ENCODE results near the gene SIRT7. TPM values are rescaled to one million over a fixed set of nuclear protein-coding genes. Genes with fewer than 3 reads are reported as not detected.

Gene SIRT7
- polyA plus RNA-seq, 4 donors: 25.9 to 129 (median 60.4) TPM

DNA sequence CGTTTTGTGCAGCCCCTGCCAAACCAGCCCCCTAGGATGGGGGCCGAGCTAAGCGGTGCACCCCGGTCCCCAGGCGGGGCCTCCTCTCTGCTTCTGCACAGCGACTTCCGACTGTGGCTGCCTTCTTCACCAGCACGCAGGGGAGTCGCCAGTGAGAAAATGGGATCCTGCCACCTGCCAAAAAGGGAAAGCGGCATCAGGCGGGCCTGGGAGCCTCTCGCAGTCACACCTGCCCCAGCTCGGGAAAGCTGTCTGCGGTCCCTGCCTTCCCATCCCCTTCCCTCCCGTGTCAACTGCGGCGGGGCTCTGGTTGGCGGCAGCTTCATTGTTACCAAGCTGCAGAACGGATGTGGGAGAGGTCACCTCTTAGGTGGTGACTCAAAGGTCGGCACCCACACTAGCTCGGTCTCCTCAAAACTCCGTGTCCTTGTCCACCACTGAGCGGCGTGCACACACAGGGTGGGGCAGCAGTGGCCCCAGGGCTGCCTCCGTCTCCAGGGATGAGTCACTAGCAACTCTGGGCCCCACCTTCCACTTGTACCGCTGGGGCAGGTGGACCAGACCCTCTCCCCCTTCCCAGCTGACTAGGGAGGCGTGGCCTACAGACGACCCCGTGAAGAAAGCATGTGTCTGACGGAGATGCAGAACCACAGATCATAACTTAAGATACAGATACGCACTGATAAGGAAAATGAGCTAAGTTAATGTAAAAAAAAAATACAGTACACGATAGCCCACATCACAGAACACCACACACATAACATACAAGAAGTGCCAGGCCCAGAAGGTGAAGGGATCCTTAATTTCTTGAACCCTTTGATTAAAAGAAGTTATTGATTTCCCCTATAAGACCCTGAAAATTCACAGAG, 5.3 kb downstream of the SIRT7 start:
- no peak for FAIRE-seq
- 80 to 90% (median 88%) methylated on average over 31 to 32 of the region's 32 CpGs for WGBS, 3 donors
- Histone ChIP-seq H3K4me1 (ENCODE audit: control insufficient read depth in 3 of 3, insufficient read depth in 2 of 3, low read depth in 1 of 3, low read length in 2 of 3) (peaks cover 2 to 28% (median 7%) of the 10 kb centered on the region in 3 donors), H3K27me3 (ENCODE audit: control insufficient read depth in 3 of 3, insufficient read depth in 3 of 3, low read length in 3 of 3) (no peaks in the 10 kb centered on the region), H3K9me3 (ENCODE audit: control insufficient read depth in 2 of 2, insufficient read depth in 1 of 2, low read depth in 1 of 2, low read length in 1 of 2) (no peaks in the 10 kb centered on the region), H3K4me3 (ENCODE audit: low read depth in 1 of 3, low read length in 3 of 3) (no peak overlapping the region), H3K27ac (ENCODE audit: low read depth in 1 of 3, low read length in 2 of 3) (no peak overlapping the region), H3K36me3 (ENCODE audit: control insufficient read depth in 3 of 3, insufficient read depth in 2 of 3, low read depth in 1 of 3, low read length in 3 of 3) (peaks cover 7 to 64% (median 31%) of the 10 kb centered on the region in 3 donors)
- peak in 1 of 2 donors; percentile 56 for DNase-seq

DNA sequence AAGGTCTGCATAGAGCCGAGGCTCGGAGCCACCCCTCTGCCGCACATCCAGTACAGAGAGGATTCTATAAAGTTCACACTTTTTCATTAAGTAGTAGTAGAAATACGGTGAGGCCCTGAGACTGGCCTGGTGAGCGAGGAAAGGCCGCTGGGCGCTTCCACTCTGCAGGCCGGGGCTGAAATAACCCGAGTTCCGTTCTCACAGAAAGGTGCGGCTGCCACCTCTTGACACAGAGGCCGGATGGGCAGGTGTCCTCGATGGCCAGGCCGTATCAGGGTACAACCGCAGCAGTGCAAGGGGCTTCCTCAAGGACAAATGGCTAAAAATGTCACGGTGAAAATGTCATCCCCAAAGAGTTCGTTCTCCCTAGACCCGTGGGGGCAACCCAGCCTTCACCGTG, 6.0 kb downstream of the SIRT7 start:
- peak overlapping the region in 2 of 3 donors; percentile 13 to 36 for H3K27ac ChIP-seq (ENCODE audit: low read depth in 1 of 3, low read length in 2 of 3)
- FAIRE-seq (no peak), DNase-seq (no peak)
- H3K4me3 ChIP-seq (ENCODE audit: low read depth in 1 of 3, low read length in 3 of 3): peak overlapping the region in 1 of 3 donors; percentile 13
- H3K9me3 ChIP-seq (ENCODE audit: control insufficient read depth in 2 of 2, insufficient read depth in 1 of 2, low read depth in 1 of 2, low read length in 1 of 2): no peaks in the 10 kb centered on the region
- 80 to 87% (median 83%) methylated on average over 19 of the region's 19 CpGs for WGBS, 3 donors
- peaks cover 7 to 71% (median 32%) of the 10 kb centered on the region in 3 donors for H3K36me3 ChIP-seq (ENCODE audit: control insufficient read depth in 3 of 3, insufficient read depth in 2 of 3, low read depth in 1 of 3, low read length in 3 of 3)
- no peaks in the 10 kb centered on the region for H3K27me3 ChIP-seq (ENCODE audit: control insufficient read depth in 3 of 3, insufficient read depth in 3 of 3, low read length in 3 of 3)
- H3K4me1 ChIP-seq (ENCODE audit: control insufficient read depth in 3 of 3, insufficient read depth in 2 of 3, low read depth in 1 of 3, low read length in 2 of 3): peaks cover 2 to 24% (median 4%) of the 10 kb centered on the region in 3 donors

DNA sequence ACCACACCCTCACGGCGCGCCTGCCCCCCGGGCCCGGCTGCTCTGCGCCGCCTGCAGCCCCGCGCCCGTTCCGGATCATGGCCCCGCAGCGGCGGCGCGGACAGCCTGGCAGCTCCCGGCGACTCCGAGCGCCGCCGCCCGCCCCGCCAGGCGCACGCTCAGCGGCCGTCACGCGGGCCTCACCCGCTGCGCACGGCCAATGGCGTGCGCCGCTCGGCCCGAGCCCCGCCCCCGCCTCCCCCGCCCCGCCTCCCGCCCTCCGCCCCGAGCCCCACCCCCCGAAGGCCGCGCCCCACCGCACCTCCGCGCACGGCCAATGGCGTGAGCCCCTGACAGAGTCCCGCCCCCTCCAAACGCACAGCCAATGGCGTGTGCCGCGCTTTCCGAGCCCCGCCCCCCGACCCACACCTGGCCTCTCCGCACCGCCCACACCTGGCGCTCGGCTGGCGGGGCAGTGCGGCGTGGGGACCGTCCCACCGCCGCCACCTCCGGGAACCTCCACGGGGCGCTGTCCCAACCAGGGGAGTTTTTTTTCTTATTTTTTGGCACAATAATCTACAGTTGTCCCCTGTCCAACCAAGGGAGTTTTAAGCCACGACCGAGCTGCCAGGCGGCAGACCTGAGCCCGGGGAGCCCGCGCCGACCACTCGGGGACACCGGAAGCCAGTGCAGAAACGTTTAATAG, 6.6 kb downstream of the SIRT7 start, which contains the start of gene PCYT2:
PCYT2 (minus strand) TSS at position 123 of the 685 bp plus-strand sequence; CDS start at position 79, 44 bp downstream.
- FAIRE-seq: no peak
- no peaks in the 10 kb centered on the region for H3K9me3 ChIP-seq (ENCODE audit: control insufficient read depth in 2 of 2, insufficient read depth in 1 of 2, low read depth in 1 of 2, low read length in 1 of 2)
- H3K4me3 ChIP-seq (ENCODE audit: low read depth in 1 of 3, low read length in 3 of 3): peak within 1 kb of the TSS; percentile 77 to 98 (median 82)
- peak; percentile 94 for DNase-seq
- WGBS, 3 donors: 4 to 15% (median 8%) methylated on average over 33 to 84 of the region's 84 CpGs
- H3K27me3 ChIP-seq (ENCODE audit: control insufficient read depth in 3 of 3, insufficient read depth in 3 of 3, low read length in 3 of 3): no peaks in the 10 kb centered on the region
- H3K36me3 ChIP-seq (ENCODE audit: control insufficient read depth in 3 of 3, insufficient read depth in 2 of 3, low read depth in 1 of 3, low read length in 3 of 3): peaks cover 7 to 76% (median 36%) of the 10 kb centered on the region in 3 donors
- H3K27ac ChIP-seq (ENCODE audit: low read depth in 1 of 3, low read length in 2 of 3): peak within 1 kb of the TSS; percentile 92 to 98 (median 96)
- H3K4me1 ChIP-seq (ENCODE audit: control insufficient read depth in 3 of 3, insufficient read depth in 2 of 3, low read depth in 1 of 3, low read length in 2 of 3): peaks cover 0 to 20% (median 2%) of the 10 kb centered on the region in 3 donors

DNA sequence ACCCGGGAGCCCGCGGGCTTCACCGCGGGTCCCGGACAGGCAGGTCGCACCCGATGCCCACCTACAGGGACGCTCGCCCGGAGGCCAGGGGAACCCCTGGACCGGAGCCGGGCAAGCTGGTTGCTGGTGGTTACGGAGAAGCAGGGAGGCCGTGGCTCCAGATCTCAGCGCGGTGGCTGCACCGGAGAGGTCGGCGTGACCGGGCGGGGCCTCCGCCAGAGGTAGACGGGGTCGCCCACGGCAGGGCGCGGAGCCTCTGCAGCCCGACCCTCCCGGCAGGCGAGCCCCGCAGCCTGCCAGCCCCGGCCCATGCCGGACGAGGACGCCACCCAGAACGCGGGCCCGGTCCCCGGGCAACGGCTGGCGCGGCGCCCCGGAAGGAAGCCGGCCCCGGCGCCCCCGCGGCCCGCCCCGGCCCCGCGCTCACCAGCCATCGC, 7.1 kb downstream of the SIRT7 start:
- DNase-seq (no peak), FAIRE-seq (no peak)
- no peaks in the 10 kb centered on the region for H3K27me3 ChIP-seq (ENCODE audit: control insufficient read depth in 3 of 3, insufficient read depth in 3 of 3, low read length in 3 of 3)
- peaks cover 0 to 15% (median 2%) of the 10 kb centered on the region in 3 donors for H3K4me1 ChIP-seq (ENCODE audit: control insufficient read depth in 3 of 3, insufficient read depth in 2 of 3, low read depth in 1 of 3, low read length in 2 of 3)
- peaks cover 7 to 79% (median 37%) of the 10 kb centered on the region in 3 donors for H3K36me3 ChIP-seq (ENCODE audit: control insufficient read depth in 3 of 3, insufficient read depth in 2 of 3, low read depth in 1 of 3, low read length in 3 of 3)
- no peaks in the 10 kb centered on the region for H3K9me3 ChIP-seq (ENCODE audit: control insufficient read depth in 2 of 2, insufficient read depth in 1 of 2, low read depth in 1 of 2, low read length in 1 of 2)
- H3K4me3 ChIP-seq (ENCODE audit: low read depth in 1 of 3, low read length in 3 of 3): peak overlapping the region; percentile 77 to 98 (median 82)
- 0 to 1% (median 1%) methylated on average over 26 to 55 of the region's 55 CpGs for WGBS, 3 donors
- H3K27ac ChIP-seq (ENCODE audit: low read depth in 1 of 3, low read length in 2 of 3): peak overlapping the region; percentile 92 to 98 (median 96)

DNA sequence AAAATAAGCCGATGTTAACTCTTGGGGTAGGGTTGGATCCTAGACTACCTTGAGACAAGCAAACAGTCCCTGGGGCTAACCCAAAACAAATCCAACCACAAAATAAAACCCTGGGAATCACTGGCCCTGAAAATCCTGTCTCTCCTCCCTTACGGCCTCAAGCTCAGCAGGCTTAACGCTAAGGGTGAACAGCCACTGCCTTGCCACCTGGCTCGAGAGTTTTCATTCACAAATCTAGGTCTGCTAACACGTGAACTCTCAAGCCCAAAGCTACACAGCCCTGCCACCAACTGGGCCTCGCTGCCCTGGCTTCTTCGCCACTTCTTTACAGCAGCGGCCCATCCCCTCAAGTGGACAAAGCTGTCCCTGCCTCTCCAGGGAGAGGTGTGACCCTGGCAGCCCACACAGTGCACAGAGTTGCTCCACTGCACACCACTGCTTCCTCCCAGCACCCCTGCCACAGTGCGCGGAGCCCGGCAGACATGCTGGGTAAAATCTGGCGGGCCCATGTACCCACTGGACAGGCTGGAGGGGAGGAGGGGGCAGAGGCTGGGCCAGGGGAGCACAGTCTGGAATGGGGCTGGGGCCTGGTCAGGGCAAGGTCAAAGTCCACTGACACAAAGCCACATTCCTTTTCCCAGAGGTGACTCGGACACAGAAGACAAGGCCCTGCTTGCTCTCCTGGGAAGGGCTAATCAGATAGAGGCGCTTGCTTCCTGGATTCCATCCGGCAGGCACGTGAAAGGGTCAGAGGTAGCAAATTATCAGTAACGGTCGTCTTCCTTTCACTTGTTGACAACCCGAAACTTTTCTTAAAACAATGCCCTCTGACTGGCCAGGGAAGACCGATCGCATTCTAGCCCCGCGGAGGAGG, 7.8 kb downstream of the SIRT7 start:
- no peak for FAIRE-seq
- Histone ChIP-seq H3K4me3 (ENCODE audit: low read depth in 1 of 3, low read length in 3 of 3) (peak overlapping the region; percentile 77 to 98 (median 82)), H3K27me3 (ENCODE audit: control insufficient read depth in 3 of 3, insufficient read depth in 3 of 3, low read length in 3 of 3) (no peaks in the 10 kb centered on the region), H3K4me1 (ENCODE audit: control insufficient read depth in 3 of 3, insufficient read depth in 2 of 3, low read depth in 1 of 3, low read length in 2 of 3) (peaks cover 0 to 12% (median 2%) of the 10 kb centered on the region in 3 donors), H3K36me3 (ENCODE audit: control insufficient read depth in 3 of 3, insufficient read depth in 2 of 3, low read depth in 1 of 3, low read length in 3 of 3) (peaks cover 7 to 79% (median 33%) of the 10 kb centered on the region in 3 donors), H3K9me3 (ENCODE audit: control insufficient read depth in 2 of 2, insufficient read depth in 1 of 2, low read depth in 1 of 2, low read length in 1 of 2) (no peaks in the 10 kb centered on the region), H3K27ac (ENCODE audit: low read depth in 1 of 3, low read length in 2 of 3) (peak overlapping the region; percentile 92 to 98 (median 96))
- DNase-seq: peak; percentile 84 to 94
- WGBS, 3 donors: 14 to 31% (median 22%) methylated on average over 23 of the region's 23 CpGs

DNA sequence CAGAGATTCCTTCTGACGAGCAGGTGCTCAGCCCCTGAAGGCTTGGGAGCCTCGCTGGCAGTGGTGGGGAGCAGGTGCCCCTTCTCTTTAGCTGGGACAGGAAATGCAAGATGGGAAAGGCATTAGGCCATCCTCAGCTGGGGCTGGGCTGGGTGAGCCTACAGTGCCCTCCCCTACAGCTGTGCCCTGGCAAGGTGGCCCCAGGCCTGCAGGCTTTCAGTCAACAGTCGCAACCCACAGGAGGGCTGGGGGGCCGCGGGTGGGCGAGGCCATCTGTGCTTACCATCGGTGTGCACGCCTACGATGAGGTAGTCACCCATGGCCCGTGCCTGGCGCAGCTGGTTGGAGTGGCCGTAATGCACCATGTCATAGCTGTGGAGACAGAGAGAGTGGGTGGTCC, 8.7 kb downstream of the SIRT7 start:
- WGBS, 3 donors: 90 to 94% (median 90%) methylated on average over 12 of the region's 12 CpGs
- peak overlapping the region in 1 of 3 donors; percentile 98 for H3K4me3 ChIP-seq (ENCODE audit: low read depth in 1 of 3, low read length in 3 of 3)

DNA sequence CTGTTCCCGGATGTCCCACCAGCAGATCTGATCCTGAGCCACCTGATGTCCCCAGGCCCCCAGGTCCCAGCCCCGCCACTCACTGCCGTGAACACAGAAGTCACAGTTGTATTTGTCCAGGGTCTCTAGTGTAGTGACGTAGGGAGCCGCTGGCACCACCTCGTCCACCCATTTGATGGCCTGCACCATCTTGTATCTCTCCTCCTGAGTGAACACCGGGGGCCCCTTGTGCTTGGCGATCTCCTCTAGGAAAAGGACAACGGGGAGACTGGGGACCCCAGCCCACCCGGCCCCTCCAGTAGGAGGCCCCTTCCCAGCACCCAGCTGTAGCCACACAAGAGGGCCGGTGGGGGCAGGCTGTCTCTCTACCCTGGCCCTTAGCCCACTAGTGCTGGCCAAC, 9.2 kb downstream of the SIRT7 start:
- WGBS, 3 donors: 90 to 95% (median 93%) methylated on average over 10 to 11 of the region's 11 CpGs
- Histone ChIP-seq H3K27ac (ENCODE audit: low read depth in 1 of 3, low read length in 2 of 3) (no peak overlapping the region), H3K36me3 (ENCODE audit: control insufficient read depth in 3 of 3, insufficient read depth in 2 of 3, low read depth in 1 of 3, low read length in 3 of 3) (peaks cover 7 to 79% (median 23%) of the 10 kb centered on the region in 3 donors), H3K9me3 (ENCODE audit: control insufficient read depth in 2 of 2, insufficient read depth in 1 of 2, low read depth in 1 of 2, low read length in 1 of 2) (no peaks in the 10 kb centered on the region), H3K4me1 (ENCODE audit: control insufficient read depth in 3 of 3, insufficient read depth in 2 of 3, low read depth in 1 of 3, low read length in 2 of 3) (peaks cover 0 to 12% (median 2%) of the 10 kb centered on the region in 3 donors), H3K4me3 (ENCODE audit: low read depth in 1 of 3, low read length in 3 of 3) (no peak overlapping the region), H3K27me3 (ENCODE audit: control insufficient read depth in 3 of 3, insufficient read depth in 3 of 3, low read length in 3 of 3) (no peaks in the 10 kb centered on the region)
- DNase-seq: no peak
- FAIRE-seq: no peak

More for the DNA sequence above, 8.7 kb downstream of the SIRT7 start:
- Histone ChIP-seq H3K36me3 (ENCODE audit: control insufficient read depth in 3 of 3, insufficient read depth in 2 of 3, low read depth in 1 of 3, low read length in 3 of 3) (peaks cover 7 to 79% (median 27%) of the 10 kb centered on the region in 3 donors), H3K9me3 (ENCODE audit: control insufficient read depth in 2 of 2, insufficient read depth in 1 of 2, low read depth in 1 of 2, low read length in 1 of 2) (no peaks in the 10 kb centered on the region), H3K27me3 (ENCODE audit: control insufficient read depth in 3 of 3, insufficient read depth in 3 of 3, low read length in 3 of 3) (no peaks in the 10 kb centered on the region), H3K4me1 (ENCODE audit: control insufficient read depth in 3 of 3, insufficient read depth in 2 of 3, low read depth in 1 of 3, low read length in 2 of 3) (peaks cover 0 to 12% (median 2%) of the 10 kb centered on the region in 3 donors), H3K27ac (ENCODE audit: low read depth in 1 of 3, low read length in 2 of 3) (peak overlapping the region in 1 of 3 donors; percentile 96)
- DNase-seq (no peak), FAIRE-seq (no peak)

Data from small intestine (tissue), 7 donors.